Measurements from ENCODE around the gene ARL6IP4.

DNA sequence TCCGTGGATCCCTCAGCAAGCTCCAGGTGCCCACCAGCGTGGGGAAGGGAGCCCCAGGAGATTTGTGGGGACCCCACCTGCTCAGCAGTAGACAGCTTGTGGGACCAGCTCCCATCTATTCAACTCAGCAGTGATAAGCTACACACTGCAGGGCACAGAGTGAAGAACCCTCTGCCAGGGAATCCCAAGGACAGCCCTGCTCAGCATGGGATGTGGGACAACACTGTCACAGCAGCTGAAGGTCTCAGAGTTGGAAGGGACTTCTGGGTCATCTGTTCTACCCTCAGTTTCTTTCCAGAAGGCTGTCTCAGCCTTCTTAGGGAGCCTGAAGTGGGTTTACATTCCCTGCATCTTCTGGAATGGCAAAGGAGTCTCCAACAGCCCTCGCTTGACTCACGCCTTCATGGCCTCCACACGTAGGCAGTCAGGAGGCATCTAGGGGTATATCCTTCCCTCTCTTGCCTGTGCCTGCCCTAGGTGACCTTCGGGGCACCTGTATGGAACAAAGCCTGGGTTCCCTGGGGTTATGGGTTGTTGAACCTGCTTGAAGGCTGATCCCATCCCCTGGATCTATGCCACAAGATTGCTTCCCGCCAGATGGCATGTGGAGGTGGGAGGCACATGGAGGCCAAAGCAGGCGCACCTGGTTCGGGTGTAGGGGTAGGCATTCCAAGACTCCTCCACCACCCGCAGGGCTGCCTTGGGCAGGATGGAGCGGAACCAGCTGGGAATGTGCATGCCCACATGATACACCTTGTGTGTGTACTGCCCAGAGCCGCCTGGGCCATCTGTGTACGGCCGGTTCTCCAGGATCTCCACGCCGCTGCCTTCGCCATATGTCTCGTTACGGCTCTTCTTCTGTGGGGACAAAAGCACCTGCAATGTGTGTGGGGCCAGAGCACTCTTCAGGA lies 33.0 kb downstream of the ARL6IP4 start:
- TF ChIP-seq, protein P1, sequence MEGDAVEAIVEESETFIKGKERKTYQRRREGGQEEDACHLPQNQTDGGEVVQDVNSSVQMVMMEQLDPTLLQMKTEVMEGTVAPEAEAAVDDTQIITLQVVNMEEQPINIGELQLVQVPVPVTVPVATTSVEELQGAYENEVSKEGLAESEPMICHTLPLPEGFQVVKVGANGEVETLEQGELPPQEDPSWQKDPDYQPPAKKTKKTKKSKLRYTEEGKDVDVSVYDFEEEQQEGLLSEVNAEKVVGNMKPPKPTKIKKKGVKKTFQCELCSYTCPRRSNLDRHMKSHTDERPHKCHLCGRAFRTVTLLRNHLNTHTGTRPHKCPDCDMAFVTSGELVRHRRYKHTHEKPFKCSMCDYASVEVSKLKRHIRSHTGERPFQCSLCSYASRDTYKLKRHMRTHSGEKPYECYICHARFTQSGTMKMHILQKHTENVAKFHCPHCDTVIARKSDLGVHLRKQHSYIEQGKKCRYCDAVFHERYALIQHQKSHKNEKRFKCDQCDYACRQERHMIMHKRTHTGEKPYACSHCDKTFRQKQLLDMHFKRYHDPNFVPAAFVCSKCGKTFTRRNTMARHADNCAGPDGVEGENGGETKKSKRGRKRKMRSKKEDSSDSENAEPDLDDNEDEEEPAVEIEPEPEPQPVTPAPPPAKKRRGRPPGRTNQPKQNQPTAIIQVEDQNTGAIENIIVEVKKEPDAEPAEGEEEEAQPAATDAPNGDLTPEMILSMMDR (IDR thresholded peaks at IDR 0.05): no peak
- TF ChIP-seq POLR2A (IDR thresholded peaks at IDR 0.05): no peak
